SK-MEL-5 (cell line): ENCODE measurements around the gene MAX. TPM values are rescaled to one million over a fixed set of nuclear protein-coding genes. Genes with fewer than 3 reads are reported as not detected.

Experiments
- DNase-seq: peaks from one replicate; pipeline ENCODE4 v3.0.0-alpha.2; 2016; ENCODE audit warnings: low read depth, low spot score
- in situ Hi-C: cut with HindIII; loops from 2 replicates; pipeline ENCODE4 v1.10.0; 2016; ENCODE audit warnings: low sequenced_read_pairs, high pct_unique_total_duplicates, low pct_unique_long_range_greater_than_20kb
- total RNA-seq: library from RNA; depleted of rRNA; stranded (reverse); fragments of >200 nt; shearing (Covaris generic); gene quantifications from 2 replicates; pipeline ENCODE4 v1.2.3, GENCODE V29; 2014

MAX gene
- total RNA-seq, 1 experiment from 2014 or later: 73.3 TPM

GRCh38 chr14:65080960-65081747, 21.2 kb downstream of the MAX start:
- DNase-seq: no peak
- in situ Hi-C loops: no loop called here

- DNase-seq: no peak
- in situ Hi-C loops: no loop called here
These were observed 22.5 kb downstream of the MAX start for GRCh38 chr14:65079768-65080167.

- no peak for DNase-seq
- in situ Hi-C loops: no loop called here
These were observed 23.1 kb downstream of the MAX start for GRCh38 chr14:65079201-65079600.

GRCh38 chr14:65077318-65077717, 25.0 kb downstream of the MAX start:
- in situ Hi-C loops: no loop called here
- no peak for DNase-seq

- DNase-seq: no peak
- in situ Hi-C loops: no loop called here
These were observed 26.5 kb downstream of the MAX start for GRCh38 chr14:65075628-65076325.

GRCh38 chr14:65074449-65075150, 27.7 kb downstream of the MAX start:
- no peak for DNase-seq
- in situ Hi-C loops: no loop called here

GRCh38 chr14:65073605-65074201, 28.6 kb downstream of the MAX start:
- in situ Hi-C loops: no loop called here
- DNase-seq: no peak

GRCh38 chr14:65072937-65073336, 29.4 kb downstream of the MAX start:
- in situ Hi-C loops: no loop called here
- DNase-seq: no peak

- DNase-seq: no peak
- in situ Hi-C loops: no loop called here
These were observed 30.1 kb downstream of the MAX start for GRCh38 chr14:65072256-65072655.

- no peak for DNase-seq
- in situ Hi-C loops: no loop called here
These were observed 30.8 kb downstream of the MAX start for GRCh38 chr14:65071544-65071943.

GRCh38 chr14:65070471-65070976, 31.8 kb downstream of the MAX start:
- DNase-seq: no peak
- in situ Hi-C loops: no loop called here

GRCh38 chr14:65069874-65070413, 32.4 kb downstream of the MAX start:
- DNase-seq: no peak
- in situ Hi-C loops: no loop called here

GRCh38 chr14:65065719-65066118, 36.6 kb downstream of the MAX start:
- no peak for DNase-seq
- in situ Hi-C loops: no loop called here

- in situ Hi-C loops: no loop called here
- no peak for DNase-seq
These were observed 39.9 kb downstream of the MAX start for GRCh38 chr14:65062096-65063075.

GRCh38 chr14:65057695-65058094, 44.6 kb downstream of the MAX start:
- in situ Hi-C loops: no loop called here
- DNase-seq: no peak

- no peak for DNase-seq
- in situ Hi-C loops: no loop called here
These were observed 47.7 kb downstream of the MAX start for GRCh38 chr14:65054471-65055085.
